22Rv1 (cell line): ENCODE measurements around the gene NOTCH1.

Experiments used
- H3K27ac ChIP-seq: fragments of 450-650 bp; 2 replicates; pipeline ENCODE4 v1.5.1; 2017
- CTCF ChIP-seq: fragments of 450-650 bp; IDR thresholded peaks from 2 replicates; pipeline ENCODE4 v1.5.1; 2017; ENCODE audit warnings: mild to moderate bottlenecking
- ZFX ChIP-seq: fragments of 450-650 bp; IDR thresholded peaks from 2 replicates; pipeline ENCODE4 v1.6.1; 2017; ENCODE audit warnings: antibody characterized with exemption, borderline replicate concordance

NOTCH1 gene

GRCh38 chr9:136545692-136545964 is 220 bp downstream of the NOTCH1 start:
- TF ChIP-seq ZFX (no peak), CTCF (no peak)
- peak overlapping the region; percentile 100 for H3K27ac ChIP-seq

GRCh38 chr9:136544964-136545691 is 720 bp downstream of the NOTCH1 start:
- TF ChIP-seq ZFX (no peak), CTCF (no peak)
- H3K27ac ChIP-seq, result peak overlapping the region; percentile 100

GRCh38 chr9:136544548-136544963 is 1.3 kb downstream of the NOTCH1 start:
- peak overlapping the region; percentile 100 for H3K27ac ChIP-seq
- TF ChIP-seq CTCF (no peak), ZFX (no peak)

GRCh38 chr9:136543830-136544547 is 1.9 kb downstream of the NOTCH1 start:
- peak overlapping the region; percentile 100 for H3K27ac ChIP-seq
- TF ChIP-seq CTCF (no peak), ZFX (no peak)

- TF ChIP-seq CTCF (no peak), ZFX (no peak)
- peak overlapping the region; percentile 100 for H3K27ac ChIP-seq
Measured at GRCh38 chr9:136543280-136543679, 2.6 kb downstream of the NOTCH1 start.

- TF ChIP-seq CTCF (no peak), ZFX (no peak)
- no peak overlapping the region for H3K27ac ChIP-seq
Measured at GRCh38 chr9:136542241-136543040, 3.4 kb downstream of the NOTCH1 start.

- no peak for TF ChIP-seq ZFX
- no peak for TF ChIP-seq CTCF
- no peak overlapping the region for H3K27ac ChIP-seq
Measured at GRCh38 chr9:136541709-136542108, 4.1 kb downstream of the NOTCH1 start.
